Measurements from ENCODE around the gene NRAS.

NRAS gene

GRCh38 chr1:114695430-114696058 lies 21.0 kb downstream of the NRAS start, which contains the start of gene AMPD1:
Gene AMPD1, minus strand, starts transcription at chr1:114695546. Its CDS starts 75 bp downstream, at chr1:114695471.
- no peak within 1 kb of the TSS for H3K4me3 ChIP-seq (ENCODE audit: low read depth, low read length)
- TF ChIP-seq CTCF (IDR thresholded peaks at IDR 0.05; ENCODE audit: borderline replicate concordance, insufficient read depth, low read depth, low read length): no peak

- no peak overlapping the region for H3K4me3 ChIP-seq (ENCODE audit: low read depth, low read length)
- TF ChIP-seq CTCF (IDR thresholded peaks at IDR 0.05; ENCODE audit: borderline replicate concordance, insufficient read depth, low read depth, low read length): no peak
Measured at GRCh38 chr1:114694540-114695310, 21.8 kb downstream of the NRAS start.

GRCh38 chr1:114692947-114693346 lies 23.6 kb downstream of the NRAS start:
- no peak overlapping the region for H3K4me3 ChIP-seq (ENCODE audit: low read depth, low read length)
- TF ChIP-seq CTCF (IDR thresholded peaks at IDR 0.05; ENCODE audit: borderline replicate concordance, insufficient read depth, low read depth, low read length): no peak

GRCh38 chr1:114691061-114691460 lies 25.5 kb downstream of the NRAS start:
- TF ChIP-seq CTCF (IDR thresholded peaks at IDR 0.05; ENCODE audit: borderline replicate concordance, insufficient read depth, low read depth, low read length): no peak
- H3K4me3 ChIP-seq (ENCODE audit: low read depth, low read length): no peak overlapping the region

- no peak for TF ChIP-seq CTCF (IDR thresholded peaks at IDR 0.05; ENCODE audit: borderline replicate concordance, insufficient read depth, low read depth, low read length)
- H3K4me3 ChIP-seq (ENCODE audit: low read depth, low read length): no peak overlapping the region
Measured at GRCh38 chr1:114690148-114690547, 26.4 kb downstream of the NRAS start.

GRCh38 chr1:114688526-114688925 lies 28.0 kb downstream of the NRAS start:
- TF ChIP-seq CTCF (IDR thresholded peaks at IDR 0.05; ENCODE audit: borderline replicate concordance, insufficient read depth, low read depth, low read length): no peak
- H3K4me3 ChIP-seq (ENCODE audit: low read depth, low read length): no peak overlapping the region

GRCh38 chr1:114685851-114686250 lies 30.7 kb downstream of the NRAS start:
- H3K4me3 ChIP-seq (ENCODE audit: low read depth, low read length): no peak overlapping the region
- TF ChIP-seq CTCF (IDR thresholded peaks at IDR 0.05; ENCODE audit: borderline replicate concordance, insufficient read depth, low read depth, low read length): no peak
